Upper lobe of left lung (tissue), 6 donors: ENCODE results near the gene EEPD1. TPM values are rescaled to one million over a fixed set of nuclear protein-coding genes. Genes with fewer than 3 reads are reported as not detected.

Experiments
- ATAC-seq, 2 donors: fragments of 200-7000 bp; cut with Tn5 transposase; one replicate each; pipeline ENCODE4 v1.9.1; 2022; ENCODE audit warnings: mild to moderate bottlenecking in 2 of 2, moderate library complexity in 2 of 2; ENCODE audit not compliant: low FRiP score in 2 of 2
- DNase-seq, 2 donors: peaks; one replicate each; pipeline ENCODE4 v3.0.0-alpha.2; 2019 to 2020
- H3K27ac ChIP-seq, 4 donors: fragments of 200-600 bp; sonication (generic); one replicate each; pipeline ENCODE4 v1.5.1; 2016 to 2019
- H3K27me3 ChIP-seq, 4 donors: fragments of 200-600 bp; sonication (generic); one replicate each; pipeline ENCODE4 v1.5.1; 2017 to 2019
- H3K36me3 ChIP-seq, 4 donors: fragments of 200-600 bp; sonication (generic); one replicate each; pipeline ENCODE4 v1.5.1; 2016 to 2019
- H3K4me1 ChIP-seq, 4 donors: fragments of 200-600 bp; sonication (generic); one replicate each; pipeline ENCODE4 v1.5.1; 2018 to 2019
- H3K4me3 ChIP-seq, 4 donors: fragments of 200-600 bp; sonication (generic); one replicate each; pipeline ENCODE4 v1.5.1; 2017 to 2019; ENCODE audit warnings: mild to moderate bottlenecking in 2 of 4, moderate library complexity in 1 of 4
- H3K9me3 ChIP-seq, 4 donors: fragments of 200-600 bp; sonication (generic); one replicate each; pipeline ENCODE4 v1.5.1; 2018 to 2019
- CTCF ChIP-seq, 6 experiments: fragments of 450-650 bp in 4 of 6; fragments of 200-600 bp in 2 of 6; sonication (generic) in 2 of 6; IDR thresholded peaks; one replicate each; pipeline ENCODE4 v1.5.1; 2016 to 2019; ENCODE audit warnings: antibody characterized with exemption in 6 of 6
- EP300 ChIP-seq, 4 donors: sonication (generic); formaldehyde crosslinking; IDR thresholded peaks; one replicate each; pipeline ENCODE4 v1.5.1; 2017; ENCODE audit warnings: antibody characterized with exemption in 4 of 4, control low read depth in 2 of 4
- POLR2A ChIP-seq, 4 donors: fragments of 450-650 bp; IDR thresholded peaks; one replicate each; pipeline ENCODE4 v1.5.1; 2016 to 2017; ENCODE audit warnings: antibody characterized with exemption in 4 of 4, mild to moderate bottlenecking in 2 of 4
- POLR2AphosphoS5 ChIP-seq, 2 donors: sonication (generic); formaldehyde crosslinking; IDR thresholded peaks; one replicate each; pipeline ENCODE4 v1.5.1; 2017; ENCODE audit warnings: antibody characterized with exemption in 2 of 2
- WGBS, 2 donors: methylation state at CpG; one replicate each; pipeline ENCODE4 v1.1.5; 2017 to 2018; 5-methylcytosine and 5-hydroxymethylcytosine counted together
- total RNA-seq, 6 donors: library from RNA; depleted of rRNA in 4 of 6; stranded (reverse); fragments of >200 nt in 4 of 6; gene quantifications; one replicate each; pipeline versions ENCODE4 v1.1.0 to v1.2.1, GENCODE V29; 2016 to 2021
- donor health status: DM: no; HTN: no; CAD: no; lungs with moderate emphysema.
- donor health status: DM: no; HTN: yes; CAD: no; lungs with severe emphysema.

Gene EEPD1
- total RNA-seq, 6 donors from 2014 or later: 5.9 to 25.1 (median 11.2) TPM

- peaks cover 19 to 47% (median 29%) of the 10 kb centered on the region in 4 donors for H3K4me1 ChIP-seq
- H3K27me3 ChIP-seq: no peaks in the 10 kb centered on the region
- no peaks in the 10 kb centered on the region for H3K36me3 ChIP-seq
- whole genome bisulfite sequencing, 2 donors: 56 to 71% methylated on average over 7 of the region's 7 CpGs
- no peak overlapping the region for H3K4me3 ChIP-seq
- no peak for TF ChIP-seq CTCF (IDR thresholded peaks at IDR 0.05)
- no peak for TF ChIP-seq EP300 (IDR thresholded peaks at IDR 0.05)
- peak in 1 of 2 donors; percentile 48 for TF ChIP-seq POLR2AphosphoS5 (IDR thresholded peaks at IDR 0.05)
- peak; percentile 39 to 61 for ATAC-seq
- peak overlapping the region in 3 of 4 donors; percentile 31 to 82 (median 61) for H3K27ac ChIP-seq
- peak in 1 of 2 donors; percentile 63 for DNase-seq
- no peaks in the 10 kb centered on the region for H3K9me3 ChIP-seq
Observed at GRCh38 chr7:36264123-36264801, 111.2 kb downstream of the EEPD1 start.

GRCh38 chr7:36264913-36265516 lies 112.0 kb downstream of the EEPD1 start:
- TF ChIP-seq POLR2A (IDR thresholded peaks at IDR 0.05) (no peak), CTCF (IDR thresholded peaks at IDR 0.05) (no peak), POLR2AphosphoS5 (IDR thresholded peaks at IDR 0.05) (no peak), EP300 (IDR thresholded peaks at IDR 0.05) (no peak)
- H3K4me1 ChIP-seq: peaks cover 19 to 47% (median 29%) of the 10 kb centered on the region in 4 donors

GRCh38 chr7:36265680-36266079 lies 112.6 kb downstream of the EEPD1 start:
- ATAC-seq: peak in 1 of 2 donors; percentile 56
- Histone ChIP-seq H3K9me3 (no peaks in the 10 kb centered on the region), H3K36me3 (no peaks in the 10 kb centered on the region), H3K27ac (peak overlapping the region; percentile 46 to 82 (median 50)), H3K27me3 (no peaks in the 10 kb centered on the region), H3K4me1 (peaks cover 19 to 47% (median 29%) of the 10 kb centered on the region in 4 donors), H3K4me3 (no peak overlapping the region)
- no peak for TF ChIP-seq POLR2A (IDR thresholded peaks at IDR 0.05)
- TF ChIP-seq EP300 (IDR thresholded peaks at IDR 0.05): no peak
- no peak for TF ChIP-seq CTCF (IDR thresholded peaks at IDR 0.05)
- TF ChIP-seq POLR2AphosphoS5 (IDR thresholded peaks at IDR 0.05): peak in 1 of 2 donors; percentile 19
- 51 to 63% methylated on average over 3 of the region's 3 CpGs for WGBS, 2 donors
- peak in 1 of 2 donors; percentile 75 for DNase-seq

More at GRCh38 chr7:36264913-36265516, 112.0 kb downstream of the EEPD1 start:
- H3K27me3 ChIP-seq: no peaks in the 10 kb centered on the region
- no peak for ATAC-seq
- 76 to 90% methylated on average over 5 to 6 of the region's 6 CpGs for WGBS, 2 donors
- no peak overlapping the region for H3K4me3 ChIP-seq
- no peak for DNase-seq
- peak overlapping the region; percentile 46 to 82 (median 50) for H3K27ac ChIP-seq
- no peaks in the 10 kb centered on the region for H3K9me3 ChIP-seq
- H3K36me3 ChIP-seq: no peaks in the 10 kb centered on the region

- H3K36me3 ChIP-seq: no peaks in the 10 kb centered on the region
- peak overlapping the region in 3 of 4 donors; percentile 49 to 82 (median 52) for H3K27ac ChIP-seq
- TF ChIP-seq CTCF (IDR thresholded peaks at IDR 0.05): no peak
- no peak for TF ChIP-seq POLR2AphosphoS5 (IDR thresholded peaks at IDR 0.05)
- TF ChIP-seq EP300 (IDR thresholded peaks at IDR 0.05): no peak
- no peak for TF ChIP-seq POLR2A (IDR thresholded peaks at IDR 0.05)
- H3K4me3 ChIP-seq: no peak overlapping the region
- no peaks in the 10 kb centered on the region for H3K9me3 ChIP-seq
- H3K4me1 ChIP-seq: peaks cover 18 to 45% (median 29%) of the 10 kb centered on the region in 4 donors
- H3K27me3 ChIP-seq: no peaks in the 10 kb centered on the region
- WGBS, 2 donors: 80 to 87% methylated on average over 5 of the region's 5 CpGs
- ATAC-seq: no peak
- no peak for DNase-seq
Observed at GRCh38 chr7:36266190-36266589, 113.1 kb downstream of the EEPD1 start.
